H1 (cell line): Measurements from ENCODE around the gene RAI14. TPM values are rescaled to one million over a fixed set of nuclear protein-coding genes. Genes with fewer than 3 reads are reported as not detected.

Experiments
- CTCF ChIA-PET: fragments of 300-600 bp; sonication (Branson Sonifier 250); formaldehyde crosslinking; loops from one replicate; lab custom pipeline; 2021; ENCODE audit not compliant: partially characterized antibody; lab: Charles Lee
- POLR2A ChIA-PET: fragments of 300-600 bp; sonication (Branson Sonifier 250); formaldehyde crosslinking; loops from one replicate; lab custom pipeline; 2021; ENCODE audit warnings: inconsistent platforms; ENCODE audit not compliant: partially characterized antibody; lab: Charles Lee
- DNase-seq, 2 experiments: peaks; one replicate each; pipeline versions ENCODE4 v3.0.0 to v3.0.0-alpha.2; 2010 to 2022; ENCODE audit warnings: low spot score in 2 of 2, low read depth in 1 of 2, mixed read lengths in 1 of 2
- FAIRE-seq: peaks from 2 replicates; lab custom pipeline; 2011; peaks lifted over from hg19 to GRCh38; lab: Jason Lieb, UNC
- H2AFZ ChIP-seq: 2 replicates; pipeline ENCODE4 v1.8.1; 2012; ENCODE audit warnings: low read length, inconsistent platforms
- H2AK5ac ChIP-seq: 2 replicates; pipeline ENCODE4 v1.6.1; 2013; ENCODE audit warnings: low read depth, low read length
- H2BK120ac ChIP-seq: replicated peaks from 2 replicates; pipeline ENCODE3; 2013; ENCODE audit warnings: low read depth, low read length, inconsistent platforms
- H2BK12ac ChIP-seq: 2 replicates; pipeline ENCODE4 v1.6.1; 2013; ENCODE audit warnings: low read depth, low read length
- H2BK15ac ChIP-seq: 2 replicates; pipeline ENCODE4 v1.6.1; 2013; ENCODE audit warnings: low read length
- H2BK20ac ChIP-seq: 2 replicates; pipeline ENCODE4 v1.6.1; 2013; ENCODE audit warnings: low read length
- H2BK5ac ChIP-seq: 2 replicates; pipeline ENCODE4 v1.6.1; 2013; ENCODE audit warnings: low read depth, low read length
- H3K14ac ChIP-seq: 2 replicates; pipeline ENCODE4 v1.6.1; 2013; ENCODE audit warnings: inconsistent platforms; ENCODE audit not compliant: insufficient read length
- H3K18ac ChIP-seq: 2 replicates; pipeline ENCODE4 v1.6.1; 2013; ENCODE audit warnings: low read length; ENCODE audit errors: extremely low read depth
- H3K23ac ChIP-seq: 2 replicates; pipeline ENCODE4 v1.6.1; 2013; ENCODE audit warnings: inconsistent platforms; ENCODE audit not compliant: insufficient read length
- H3K23me2 ChIP-seq: 2 replicates; pipeline ENCODE4 v1.6.1; 2013; ENCODE audit warnings: low read depth, low read length
- H3K27ac ChIP-seq: 2 replicates; pipeline ENCODE4 v1.6.1; 2011; ENCODE audit warnings: low read depth, low read length, inconsistent platforms
- H3K27me3 ChIP-seq, 4 experiments: replicated peaks in 1 of 4; 1 replicate in 1 of 4; 2 replicates in 3 of 4; pipeline versions ENCODE4 v1.6.1 to v1.8.1; 2011 to 2013; ENCODE audit warnings: low read length in 3 of 4, mild to moderate bottlenecking in 3 of 4, inconsistent platforms in 2 of 4, mixed read lengths in 2 of 4, moderate library complexity in 1 of 4; ENCODE audit not compliant: control insufficient read depth in 3 of 4, insufficient read depth in 3 of 4; ENCODE audit errors: extremely low read depth in 1 of 4
- H3K36me3 ChIP-seq, 4 experiments: 2 replicates each; pipeline versions ENCODE4 v1.6.1 to v1.8.1; 2011 to 2013; ENCODE audit warnings: mild to moderate bottlenecking in 4 of 4, low read length in 3 of 4, moderate library complexity in 2 of 4, control low read depth in 1 of 4, inconsistent platforms in 1 of 4; ENCODE audit not compliant: insufficient read depth in 4 of 4, control insufficient read depth in 2 of 4
- H3K4ac ChIP-seq: replicated peaks from 2 replicates; pipeline ENCODE3; 2013; ENCODE audit warnings: low read length, low read depth, mixed read lengths, inconsistent platforms; ENCODE audit not compliant: insufficient read length
- H3K4me1 ChIP-seq, 4 experiments: replicated peaks in 1 of 4; 1 replicate in 1 of 4; 2 replicates in 3 of 4; pipeline versions ENCODE4 v1.6.1 to v1.8.1; 2011 to 2013; ENCODE audit warnings: low read length in 3 of 4, inconsistent platforms in 2 of 4, mixed read lengths in 1 of 4; ENCODE audit not compliant: insufficient read depth in 4 of 4, control insufficient read depth in 3 of 4
- H3K4me2 ChIP-seq, 2 experiments: 2 replicates each; pipeline versions ENCODE4 v1.6.1 to v1.8.1; 2011 to 2013; ENCODE audit warnings: low read depth in 2 of 2, low read length in 2 of 2, control low read depth in 1 of 2, inconsistent platforms in 1 of 2, mild to moderate bottlenecking in 1 of 2; ENCODE audit not compliant: insufficient read depth in 1 of 2
- H3K4me3 ChIP-seq, 4 experiments: fragments of 200-600, 300-600 bp in 1 of 4; sonication (generic), shearing (Covaris generic), sonication (Bioruptor Twin) in 1 of 4; 2 replicates each; pipeline versions ENCODE4 v1.5.1 to v1.8.1; 2011 to 2016; ENCODE audit warnings: low read length in 4 of 4, low read depth in 3 of 4, control low read depth in 2 of 4, inconsistent platforms in 2 of 4, mild to moderate bottlenecking in 2 of 4, mixed read lengths in 1 of 4, moderate library complexity in 1 of 4; ENCODE audit not compliant: insufficient read depth in 2 of 4; ENCODE audit errors: extremely low read depth in 1 of 4
- H3K56ac ChIP-seq: replicated peaks from 2 replicates; pipeline ENCODE3; 2013; ENCODE audit warnings: low read depth, mild to moderate bottlenecking, mixed read lengths, low read length, inconsistent platforms; ENCODE audit not compliant: insufficient read length
- H3K79me1 ChIP-seq: 2 replicates; pipeline ENCODE4 v1.6.1; 2013; ENCODE audit warnings: low read depth, low read length, control low read depth
- H3K79me2 ChIP-seq, 2 experiments: 2 replicates each; pipeline versions ENCODE4 v1.6.1 to v1.8.1; 2012 to 2013; ENCODE audit warnings: low read length in 2 of 2, mild to moderate bottlenecking in 2 of 2, inconsistent platforms in 1 of 2; ENCODE audit not compliant: insufficient read depth in 2 of 2, control insufficient read depth in 1 of 2
- H3K9ac ChIP-seq, 4 experiments: replicated peaks in 1 of 4; 1 replicate in 1 of 4; 2 replicates in 3 of 4; pipeline versions ENCODE4 v1.6.1 to v1.8.1; 2011 to 2013; ENCODE audit warnings: low read depth in 3 of 4, low read length in 3 of 4, control low read depth in 2 of 4, mild to moderate bottlenecking in 2 of 4, moderate library complexity in 2 of 4, inconsistent platforms in 1 of 4; ENCODE audit errors: extremely low read depth in 1 of 4
- H3K9me3 ChIP-seq, 2 experiments: 2 replicates each; pipeline versions ENCODE4 v1.6.1 to v1.8.1; 2012 to 2013; ENCODE audit warnings: mild to moderate bottlenecking in 2 of 2, moderate library complexity in 2 of 2, control low read depth in 1 of 2, inconsistent platforms in 1 of 2, low read depth in 1 of 2, low read length in 1 of 2, mixed read lengths in 1 of 2; ENCODE audit not compliant: insufficient read depth in 2 of 2
- H4K20me1 ChIP-seq, 2 experiments: replicated peaks in 1 of 2; 2 replicates each; pipeline versions ENCODE3 to v1.8.1; 2011 to 2013; ENCODE audit warnings: inconsistent platforms in 2 of 2, low read length in 2 of 2, mild to moderate bottlenecking in 1 of 2; ENCODE audit not compliant: insufficient read depth in 2 of 2, control insufficient read depth in 1 of 2
- H4K5ac ChIP-seq: 2 replicates; pipeline ENCODE4 v1.6.1; 2013; ENCODE audit warnings: low read length, low read depth, mixed read lengths, inconsistent platforms; ENCODE audit not compliant: insufficient read length
- H4K8ac ChIP-seq: 2 replicates; pipeline ENCODE4 v1.8.0; 2013; ENCODE audit warnings: mild to moderate bottlenecking, moderate library complexity, low read length, inconsistent platforms; ENCODE audit not compliant: insufficient read depth; ENCODE audit errors: extremely low read depth
- H4K91ac ChIP-seq: replicated peaks from 2 replicates; pipeline ENCODE3; 2013; ENCODE audit warnings: low read length, mixed read lengths, inconsistent platforms; ENCODE audit not compliant: insufficient read length
- POLR2AphosphoS5 ChIP-seq: IDR thresholded peaks from 2 replicates; pipeline ENCODE4 v1.6.1; 2011; ENCODE audit warnings: low read depth, low read length
- SIN3A ChIP-seq, 2 experiments: IDR thresholded peaks in 1 of 2; conservative IDR thresholded peaks in 1 of 2; 2 replicates each; pipeline ENCODE4 v1.6.1; 2011 to 2012; ENCODE audit warnings: low read length in 2 of 2, improper control_type of control experiment in 1 of 2, low read depth in 1 of 2, mild to moderate bottlenecking in 1 of 2
- WGBS, 2 experiments: shearing (Covaris generic) in 1 of 2; methylation state at CpG; one replicate each; pipeline versions ENCODE4 v1.1.6 to v1.1.7; 2013 to 2015; ENCODE audit warnings: low lambda C conversion rate in 2 of 2, mixed read lengths in 2 of 2, inconsistent platforms in 1 of 2, low coverage in 1 of 2, missing lambda C conversion rate in 1 of 2; ENCODE audit not compliant: insufficient replicate concordance in 2 of 2, insufficient coverage in 1 of 2, insufficient read length in 1 of 2; ENCODE audit errors: extremely low coverage in 1 of 2, missing lambda C conversion rate in 1 of 2; 5-methylcytosine and 5-hydroxymethylcytosine counted together
- polyA plus RNA-seq, 7 experiments: library from polyadenylated mRNA; depleted of rRNA in 3 of 7; stranded (reverse) in 5 of 7; unstranded in 2 of 7; fragments of >200 nt in 5 of 7; fragments of 200-250 nt in 2 of 7; gene quantifications; 1 replicate in 5 of 7; 2 replicates in 1 of 7; 4 replicates in 1 of 7; pipeline versions ENCODE4 v1.2.1 to v1.2.3, GENCODE V29; 2011 to 2013; ENCODE audit warnings: missing spikeins in 2 of 7, mixed read lengths in 2 of 7
- total RNA-seq: library from RNA; stranded (reverse); fragmentation: NEBNext Ultra II Directional; extraction: Animal tissue kit (Norgen Biotek cat#: 25700); gene quantifications from 2 replicates; pipeline ENCODE4 v1.2.1, GENCODE V29; 2021

RAI14 gene
- total and polyA plus RNA-seq, 2 of the 8 experiments (the other 6 are each of a cell fraction or from before 2014, with no cell fraction given) = 48.4 to 210 TPM

GRCh38 chr5:34774139-34774538 lies 118.0 kb downstream of the RAI14 start:
- Histone ChIP-seq H3K56ac (no peak overlapping the region), H2AK5ac (no peak overlapping the region), H3K9me3 (peaks cover 0 to 5% of the 10 kb centered on the region in 2 experiments; a peak in 1 of 4 replicates), H4K91ac (no peak overlapping the region), H2BK120ac (no peak overlapping the region), H3K4me2 (no peak overlapping the region), H3K27ac (no peak overlapping the region), H2BK12ac (no peak overlapping the region), H4K8ac (no peak overlapping the region), H3K4ac (no peak overlapping the region), H3K9ac (no peak overlapping the region), H2BK20ac (no peak overlapping the region), H3K79me1 (no peaks in the 10 kb centered on the region), H3K18ac (no peak overlapping the region), H3K14ac (no peak overlapping the region), H2AFZ (no peak overlapping the region), H2BK5ac (no peak overlapping the region), H4K20me1 (no peaks in the 10 kb centered on the region), H3K4me3 (no peak overlapping the region), H3K27me3 (no peaks in the 10 kb centered on the region), H3K4me1 (no peaks in the 10 kb centered on the region), H3K79me2 (peaks cover 0 to 21% of the 10 kb centered on the region in 2 experiments; a peak in 2 of 4 replicates), H3K23ac (no peak overlapping the region), H3K23me2 (no peaks in the 10 kb centered on the region), H2BK15ac (no peak overlapping the region), H3K36me3 (peaks cover 0 to 8% (median 2%) of the 10 kb centered on the region in 4 experiments; a peak in 3 of 8 replicates), H4K5ac (no peak overlapping the region)
- DNase-seq (no peak), FAIRE-seq (no peak)
- POLR2A ChIA-PET = no interaction called here
- CTCF ChIA-PET = no interaction called here
- 87% methylated on average over 2 of the region's 2 CpGs; no CpG with 5 or more reads in 1 of the 2 experiments for WGBS, 2 experiments
- no peak for TF ChIP-seq POLR2AphosphoS5
- TF ChIP-seq SIN3A (conservative IDR thresholded peaks at IDR 0.05 in 1 of 2, IDR thresholded peaks at IDR 0.05 in 1 of 2; ENCODE audit: low read depth in 1 of 2, low read length in 2 of 2) = no peak
